Tibial artery (tissue), 4 donors: ENCODE results near the gene MAP2K4.

ENCODE experiments used
- DNase-seq, 2 donors: peaks; one replicate each; pipeline ENCODE4 v3.0.0-alpha.2; 2019
- H3K27ac ChIP-seq, 2 donors: fragments of 200-600 bp; sonication (generic) in 1 of 2; 1 replicate in 1 of 2; 2 replicates in 1 of 2; pipeline ENCODE4 v1.5.1; 2018 to 2019; ENCODE audit warnings: mild to moderate bottlenecking in 1 of 2
- H3K27me3 ChIP-seq, 2 donors: fragments of 200-600 bp; sonication (generic) in 1 of 2; one replicate each; pipeline versions ENCODE4 v1.5.1 to v1.6.0; 2016 to 2019
- H3K36me3 ChIP-seq, 3 donors: fragments of 200-600 bp; sonication (generic) in 2 of 3; one replicate each; pipeline ENCODE4 v1.5.1; 2016 to 2019; ENCODE audit warnings: mild to moderate bottlenecking in 2 of 3
- H3K4me1 ChIP-seq, 4 donors: fragments of 200-600 bp; sonication (generic) in 2 of 4; 1 replicate in 3 of 4; 2 replicates in 1 of 4; pipeline ENCODE4 v1.5.1; 2016 to 2019
- H3K4me3 ChIP-seq, 2 donors: fragments of 200-600 bp; sonication (generic) in 1 of 2; 1 replicate in 1 of 2; 2 replicates in 1 of 2; pipeline ENCODE4 v1.5.1; 2018 to 2019; ENCODE audit warnings: mild to moderate bottlenecking in 2 of 2
- H3K9me3 ChIP-seq, 3 donors: fragments of 200-600 bp; sonication (generic) in 1 of 3; one replicate each; pipeline ENCODE4 v1.5.1; 2016 to 2019
- intact Hi-C: fragments of 100-400 bp; cut with DNase I; formaldehyde crosslinking; loops from one replicate; pipeline ENCODE4 v1.15.0; 2023; ENCODE audit warnings: low total_unique reads
- TF ChIP-seq, protein P1 (sequence below), 2 experiments: fragments of 200-600 bp in 1 of 2; fragments of 450-650 bp in 1 of 2; IDR thresholded peaks; one replicate each; pipeline ENCODE4 v1.5.1; 2017 to 2019; ENCODE audit warnings: antibody characterized with exemption in 2 of 2, mild to moderate bottlenecking in 1 of 2, moderate library complexity in 1 of 2

Gene MAP2K4

DNA sequence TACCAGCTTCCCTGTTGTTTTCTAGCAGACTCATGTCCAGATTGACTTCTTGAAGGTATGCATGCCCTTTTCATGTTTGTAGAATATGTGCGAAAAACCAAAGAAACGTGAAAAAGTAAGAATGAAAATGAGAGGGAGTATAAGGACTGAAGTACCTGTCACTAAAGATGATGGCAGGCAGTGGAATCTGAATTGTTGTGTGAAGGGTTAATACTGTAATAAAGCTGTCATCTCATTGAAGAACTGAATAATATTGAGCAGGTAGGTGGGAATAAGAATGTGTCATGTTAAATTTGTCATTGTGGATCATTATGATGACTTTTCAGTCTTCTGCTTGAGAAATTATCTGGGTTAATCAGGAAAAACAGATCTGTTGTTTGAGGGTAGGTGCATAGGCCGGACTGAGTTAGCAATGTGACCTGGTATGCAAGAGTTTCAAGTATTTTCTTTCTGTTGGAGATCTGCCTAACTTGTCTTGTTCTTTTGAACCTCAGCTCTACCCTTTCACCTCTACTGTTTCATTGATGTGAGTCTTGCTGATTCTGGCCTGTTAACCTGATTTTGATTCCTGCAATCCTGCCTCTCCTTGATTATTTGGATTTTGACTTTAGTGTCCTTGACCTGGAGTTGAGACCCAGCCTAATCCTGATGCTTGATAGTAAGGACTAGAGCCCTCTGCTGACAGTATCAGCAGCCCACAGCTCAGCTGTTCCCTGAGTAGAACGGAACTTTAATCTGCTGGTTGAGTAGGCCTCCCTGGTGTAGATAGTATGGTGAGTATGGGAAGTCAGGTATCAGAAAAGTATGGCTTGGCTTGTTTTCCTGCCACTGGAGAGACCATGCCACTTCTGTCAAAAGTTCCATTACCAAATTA lies 64.6 kb downstream of the MAP2K4 start:
- Histone ChIP-seq H3K36me3 (peaks cover 0 to 15% (median 15%) of the 10 kb centered on the region in 3 donors), H3K4me1 (peaks cover 0 to 14% (median 1%) of the 10 kb centered on the region in 4 donors), H3K27me3 (no peaks in the 10 kb centered on the region), H3K4me3 (no peak overlapping the region), H3K27ac (no peak overlapping the region), H3K9me3 (no peaks in the 10 kb centered on the region)
- TF ChIP-seq, protein P1, sequence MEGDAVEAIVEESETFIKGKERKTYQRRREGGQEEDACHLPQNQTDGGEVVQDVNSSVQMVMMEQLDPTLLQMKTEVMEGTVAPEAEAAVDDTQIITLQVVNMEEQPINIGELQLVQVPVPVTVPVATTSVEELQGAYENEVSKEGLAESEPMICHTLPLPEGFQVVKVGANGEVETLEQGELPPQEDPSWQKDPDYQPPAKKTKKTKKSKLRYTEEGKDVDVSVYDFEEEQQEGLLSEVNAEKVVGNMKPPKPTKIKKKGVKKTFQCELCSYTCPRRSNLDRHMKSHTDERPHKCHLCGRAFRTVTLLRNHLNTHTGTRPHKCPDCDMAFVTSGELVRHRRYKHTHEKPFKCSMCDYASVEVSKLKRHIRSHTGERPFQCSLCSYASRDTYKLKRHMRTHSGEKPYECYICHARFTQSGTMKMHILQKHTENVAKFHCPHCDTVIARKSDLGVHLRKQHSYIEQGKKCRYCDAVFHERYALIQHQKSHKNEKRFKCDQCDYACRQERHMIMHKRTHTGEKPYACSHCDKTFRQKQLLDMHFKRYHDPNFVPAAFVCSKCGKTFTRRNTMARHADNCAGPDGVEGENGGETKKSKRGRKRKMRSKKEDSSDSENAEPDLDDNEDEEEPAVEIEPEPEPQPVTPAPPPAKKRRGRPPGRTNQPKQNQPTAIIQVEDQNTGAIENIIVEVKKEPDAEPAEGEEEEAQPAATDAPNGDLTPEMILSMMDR (IDR thresholded peaks at IDR 0.05): no peak
- intact Hi-C loops: no loop called here
- no peak for DNase-seq

DNA sequence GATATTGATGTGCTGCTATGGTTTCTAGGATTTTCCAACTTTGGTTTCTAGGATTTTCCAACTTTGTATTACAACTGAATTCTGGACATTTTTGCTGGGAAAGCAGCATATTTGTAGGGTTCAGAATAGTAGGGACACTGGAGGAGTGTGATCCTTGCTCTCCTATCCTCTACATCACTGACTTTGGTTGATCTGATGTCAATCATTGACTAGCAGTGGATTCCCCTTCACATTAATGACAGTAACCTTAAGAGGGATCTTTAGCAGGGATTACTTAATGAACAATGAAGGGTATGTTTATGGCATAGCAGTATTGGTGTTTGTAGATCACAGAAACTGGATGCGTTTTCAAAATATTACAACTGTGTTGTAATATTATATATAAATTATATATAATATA lies 67.4 kb downstream of the MAP2K4 start:
- intact Hi-C loops: no loop called here
- no peak for DNase-seq
- H3K27ac ChIP-seq: no peak overlapping the region
- H3K9me3 ChIP-seq: no peaks in the 10 kb centered on the region
- H3K4me1 ChIP-seq: peaks cover 0 to 18% (median 1%) of the 10 kb centered on the region in 4 donors
- peaks cover 0 to 14% (median 6%) of the 10 kb centered on the region in 3 donors for H3K36me3 ChIP-seq
- no peaks in the 10 kb centered on the region for H3K27me3 ChIP-seq
- TF ChIP-seq, protein P1 (IDR thresholded peaks at IDR 0.05): no peak
- no peak overlapping the region for H3K4me3 ChIP-seq

DNA sequence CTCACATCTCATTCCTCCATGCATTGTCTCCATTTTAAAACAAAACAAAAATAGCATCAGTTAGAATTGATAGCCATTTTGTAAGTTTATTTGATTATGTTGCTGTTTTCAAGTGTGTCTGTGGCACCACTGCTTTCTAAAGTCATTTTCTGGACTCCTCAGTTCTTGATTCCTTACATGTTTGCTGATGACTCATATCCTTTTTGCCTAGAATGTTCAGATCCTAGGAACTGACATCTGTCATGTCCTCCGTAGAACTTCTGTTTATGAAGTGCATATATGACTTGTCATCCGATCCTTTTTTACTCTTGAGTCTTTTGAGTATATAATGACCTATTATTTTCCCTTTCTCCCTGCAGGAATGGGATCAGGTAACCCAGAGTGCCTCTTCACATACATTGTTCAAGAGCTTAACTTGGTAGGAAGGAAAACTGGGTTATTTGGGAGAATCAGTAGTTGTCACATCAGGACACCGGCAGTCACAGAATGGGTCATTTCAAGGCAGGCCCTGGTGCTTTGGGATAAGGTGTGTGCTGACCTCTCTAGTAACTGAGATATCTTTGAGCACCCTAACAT lies 69.2 kb downstream of the MAP2K4 start:
- intact Hi-C loops: no loop called here
- TF ChIP-seq, protein P1 (IDR thresholded peaks at IDR 0.05): no peak
- no peak for DNase-seq
- Histone ChIP-seq H3K9me3 (no peaks in the 10 kb centered on the region), H3K4me1 (peaks cover 0 to 18% (median 1%) of the 10 kb centered on the region in 4 donors), H3K36me3 (peaks cover 0 to 14% (median 0%) of the 10 kb centered on the region in 3 donors), H3K4me3 (no peak overlapping the region), H3K27ac (no peak overlapping the region), H3K27me3 (no peaks in the 10 kb centered on the region)

DNA sequence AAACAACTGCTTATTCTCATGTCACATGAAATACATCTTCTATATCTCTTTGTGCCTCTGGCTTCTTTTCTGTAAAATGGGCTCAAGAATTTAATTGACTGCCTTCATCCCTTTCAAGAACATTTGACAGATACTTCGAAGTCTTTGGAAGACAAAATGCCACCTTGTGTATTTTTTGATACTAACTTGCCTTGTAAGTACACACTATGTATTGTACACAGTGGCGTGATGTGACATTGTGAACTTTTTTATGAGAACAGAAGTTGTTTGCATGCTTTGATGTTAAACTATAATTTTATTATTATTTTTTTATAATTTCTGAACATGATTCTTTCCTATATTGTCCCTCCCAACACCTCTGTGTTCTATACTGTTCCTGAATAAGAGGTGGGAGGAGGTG lies 73.7 kb downstream of the MAP2K4 start:
- TF ChIP-seq, protein P1 (IDR thresholded peaks at IDR 0.05): no peak
- DNase-seq: no peak
- Histone ChIP-seq H3K27me3 (no peaks in the 10 kb centered on the region), H3K4me3 (no peak overlapping the region), H3K9me3 (no peaks in the 10 kb centered on the region), H3K4me1 (peaks cover 0 to 13% (median 1%) of the 10 kb centered on the region in 4 donors), H3K27ac (no peak overlapping the region), H3K36me3 (peaks cover 0 to 12% (median 4%) of the 10 kb centered on the region in 3 donors)
- intact Hi-C loops: no loop called here

DNA sequence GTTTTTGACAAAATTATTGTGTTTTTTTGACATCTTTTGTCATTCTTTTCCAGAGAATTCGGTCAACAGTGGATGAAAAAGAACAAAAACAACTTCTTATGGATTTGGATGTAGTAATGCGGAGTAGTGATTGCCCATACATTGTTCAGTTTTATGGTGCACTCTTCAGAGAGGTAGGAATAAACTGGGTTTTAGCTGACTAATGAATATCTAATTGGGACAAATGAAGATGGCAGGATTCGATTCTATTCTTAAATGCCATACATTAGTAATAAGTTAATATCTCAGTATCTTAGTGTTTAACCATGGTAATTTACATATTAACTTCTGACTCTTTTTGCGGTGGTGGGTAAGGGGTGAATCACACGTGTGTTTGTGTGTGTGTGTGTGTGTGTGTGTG lies 74.8 kb downstream of the MAP2K4 start:
- intact Hi-C loops: no loop called here
- Histone ChIP-seq H3K9me3 (no peaks in the 10 kb centered on the region), H3K4me1 (peaks cover 0 to 2% (median 0%) of the 10 kb centered on the region in 4 donors), H3K4me3 (no peak overlapping the region), H3K36me3 (peaks cover 0 to 7% (median 4%) of the 10 kb centered on the region in 3 donors), H3K27ac (no peak overlapping the region), H3K27me3 (no peaks in the 10 kb centered on the region)
- TF ChIP-seq, protein P1 (IDR thresholded peaks at IDR 0.05): no peak
- no peak for DNase-seq
